GM12878 (cell line): ENCODE data around the gene CACNA1A.

Experiments used
- ATF2 ChIP-seq: IDR thresholded peaks from 2 replicates; pipeline ENCODE4 v1.6.1; 2012; ENCODE audit warnings: low read length, inconsistent platforms
- EZH2 ChIP-seq: IDR thresholded peaks from 2 replicates; pipeline ENCODE4 v1.6.1; 2012; ENCODE audit warnings: low read depth, mild to moderate bottlenecking, control low read depth, inconsistent platforms, low read length, borderline replicate concordance; ENCODE audit not compliant: control insufficient read depth

DNA sequence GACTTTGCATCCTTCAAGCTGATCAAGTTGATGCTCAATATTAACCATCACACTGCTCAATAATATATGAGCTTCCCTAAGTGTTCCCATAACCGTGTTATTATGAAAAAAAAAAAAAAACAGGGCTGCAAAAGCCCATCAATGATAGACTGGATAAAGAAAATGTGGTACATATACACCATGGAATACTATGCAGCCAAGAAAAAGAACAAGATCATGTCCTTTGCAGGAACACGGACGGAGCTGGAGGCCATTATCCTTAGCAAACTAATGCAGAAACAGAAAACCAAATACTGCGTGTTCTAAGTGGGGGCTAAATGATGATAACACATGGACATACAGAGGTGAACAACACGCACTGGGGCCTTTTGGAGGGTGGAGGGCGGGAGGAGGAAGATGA is 58.3 kb downstream of the CACNA1A start:
- no peak for TF ChIP-seq EZH2
- no peak for TF ChIP-seq ATF2
